ENCODE measurements around the gene TMPRSS2. TPM values are rescaled to one million over a fixed set of nuclear protein-coding genes. Genes with fewer than 3 reads are reported as not detected.

TMPRSS2 gene
- total and polyA plus RNA-seq, 2 donors (not counting 3 experiments of a cell fraction or from before 2014, with no cell fraction given) = not detected

DNA sequence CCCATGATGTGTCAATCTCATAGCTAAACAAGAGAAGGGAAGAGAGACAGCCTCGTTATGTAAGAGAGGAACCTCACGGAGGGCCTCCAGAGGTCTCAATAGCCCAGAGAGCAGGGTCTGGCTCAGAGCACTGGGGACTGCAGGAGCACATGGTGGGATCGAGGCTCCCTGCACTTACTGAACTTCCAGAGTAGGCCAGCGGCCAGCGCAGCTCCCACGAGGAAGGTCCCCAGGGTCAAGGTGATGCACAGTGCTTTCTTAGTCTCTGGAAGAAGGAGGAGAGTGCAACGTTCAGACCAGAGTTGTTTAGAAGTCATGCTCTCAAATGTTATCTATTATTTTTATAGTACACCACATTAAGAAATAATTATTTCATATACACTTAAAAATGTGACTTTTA lies 18.6 kb downstream of the TMPRSS2 start:
- FAIRE-seq = no peak
- no TSS peak for BruUV-seq (replicated peaks)
- Histone ChIP-seq H3K27ac (ENCODE audit: insufficient read depth, low read depth, low read length) (no peak overlapping the region), H3K36me3 (ENCODE audit: control insufficient read depth in 2 of 2, extremely low read depth in 1 of 2, insufficient read depth in 2 of 2, low read length in 2 of 2) (no peaks in the 10 kb centered on the region), H3K27me3 (ENCODE audit: control insufficient read depth in 2 of 2, insufficient read depth in 2 of 2, low read length in 2 of 2) (no peaks in the 10 kb centered on the region), H3K9ac (replicated peaks; ENCODE audit: extremely low read depth, insufficient read depth, low read length) (no peak overlapping the region), H3K79me2 (ENCODE audit: control insufficient read depth, insufficient read depth, low read length) (no peaks in the 10 kb centered on the region), H3K4me3 (replicated peaks in 1 of 3; ENCODE audit: insufficient read depth in 1 of 3, low read depth in 1 of 3, low read length in 3 of 3) (no peak overlapping the region), H3K9me1 (replicated peaks; ENCODE audit: control insufficient read depth, extremely low read depth, insufficient read depth, low read length) (no peaks in the 10 kb centered on the region), H3K4me1 (ENCODE audit: control insufficient read depth, extremely low read depth, insufficient read depth, low read length) (no peaks in the 10 kb centered on the region), H3K9me3 (replicated peaks; ENCODE audit: control insufficient read depth, insufficient read depth, low read length) (no peaks in the 10 kb centered on the region), H4K20me1 (replicated peaks; ENCODE audit: control insufficient read depth, extremely low read depth, insufficient read depth, low read length) (no peaks in the 10 kb centered on the region), H2AFZ (ENCODE audit: low read depth, low read length) (no peak overlapping the region), H3K4me2 (ENCODE audit: insufficient read depth, low read length) (no peak overlapping the region)
- dilution Hi-C loops (cut with MboI; ENCODE audit: extremely low pct_ligation_motif_present, low sequenced_read_pairs) (no loop called here), intact Hi-C loops (cut with micrococcal nuclease) (no loop called here)
- TF ChIP-seq MYC (IDR thresholded peaks at IDR 0.05; ENCODE audit: low read depth, low read length) (no peak), POLR2AphosphoS5 (IDR thresholded peaks at IDR 0.05; ENCODE audit: insufficient read depth, low read depth, low read length) (no peak), FOS (IDR thresholded peaks at IDR 0.05; ENCODE audit: borderline replicate concordance, insufficient read depth, low read length) (no peak), GATA2 (IDR thresholded peaks at IDR 0.05; ENCODE audit: insufficient read depth, insufficient read length, low read depth, low read length) (no peak), EZH2 (IDR thresholded peaks at IDR 0.05; ENCODE audit: borderline replicate concordance, low read depth, low read length, severe bottlenecking) (no peak), JUN (IDR thresholded peaks at IDR 0.05; ENCODE audit: borderline replicate concordance, insufficient read depth, insufficient read length, low read depth) (no peak), POLR2A (IDR thresholded peaks at IDR 0.05; ENCODE audit: low read depth, low read length) (no peak)
- TF ChIP-seq, protein P1, sequence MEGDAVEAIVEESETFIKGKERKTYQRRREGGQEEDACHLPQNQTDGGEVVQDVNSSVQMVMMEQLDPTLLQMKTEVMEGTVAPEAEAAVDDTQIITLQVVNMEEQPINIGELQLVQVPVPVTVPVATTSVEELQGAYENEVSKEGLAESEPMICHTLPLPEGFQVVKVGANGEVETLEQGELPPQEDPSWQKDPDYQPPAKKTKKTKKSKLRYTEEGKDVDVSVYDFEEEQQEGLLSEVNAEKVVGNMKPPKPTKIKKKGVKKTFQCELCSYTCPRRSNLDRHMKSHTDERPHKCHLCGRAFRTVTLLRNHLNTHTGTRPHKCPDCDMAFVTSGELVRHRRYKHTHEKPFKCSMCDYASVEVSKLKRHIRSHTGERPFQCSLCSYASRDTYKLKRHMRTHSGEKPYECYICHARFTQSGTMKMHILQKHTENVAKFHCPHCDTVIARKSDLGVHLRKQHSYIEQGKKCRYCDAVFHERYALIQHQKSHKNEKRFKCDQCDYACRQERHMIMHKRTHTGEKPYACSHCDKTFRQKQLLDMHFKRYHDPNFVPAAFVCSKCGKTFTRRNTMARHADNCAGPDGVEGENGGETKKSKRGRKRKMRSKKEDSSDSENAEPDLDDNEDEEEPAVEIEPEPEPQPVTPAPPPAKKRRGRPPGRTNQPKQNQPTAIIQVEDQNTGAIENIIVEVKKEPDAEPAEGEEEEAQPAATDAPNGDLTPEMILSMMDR (IDR thresholded peaks at IDR 0.05; ENCODE audit: extremely low read depth in 1 of 2, insufficient read depth in 1 of 2, low read depth in 1 of 2, low read length in 2 of 2) = no peak
- TF ChIP-seq, protein P2, sequence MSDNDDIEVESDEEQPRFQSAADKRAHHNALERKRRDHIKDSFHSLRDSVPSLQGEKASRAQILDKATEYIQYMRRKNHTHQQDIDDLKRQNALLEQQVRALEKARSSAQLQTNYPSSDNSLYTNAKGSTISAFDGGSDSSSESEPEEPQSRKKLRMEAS (IDR thresholded peaks at IDR 0.05; ENCODE audit: insufficient read depth, insufficient read length) = no peak
- CTCF ChIA-PET = no interaction called here
- POLR2A ChIA-PET = no interaction called here
- DNase-seq (ENCODE audit: low read depth, low spot score) = no peak

All from endothelial cell of umbilical vein (primary cell).